ENCODE results near the gene AP4S1.
"Not testable (repeated sequence)": the region's sequence is repeated elsewhere in the genome, so short reads cannot be mapped to it uniquely, and the experiment has no call there.

Gene AP4S1

DNA sequence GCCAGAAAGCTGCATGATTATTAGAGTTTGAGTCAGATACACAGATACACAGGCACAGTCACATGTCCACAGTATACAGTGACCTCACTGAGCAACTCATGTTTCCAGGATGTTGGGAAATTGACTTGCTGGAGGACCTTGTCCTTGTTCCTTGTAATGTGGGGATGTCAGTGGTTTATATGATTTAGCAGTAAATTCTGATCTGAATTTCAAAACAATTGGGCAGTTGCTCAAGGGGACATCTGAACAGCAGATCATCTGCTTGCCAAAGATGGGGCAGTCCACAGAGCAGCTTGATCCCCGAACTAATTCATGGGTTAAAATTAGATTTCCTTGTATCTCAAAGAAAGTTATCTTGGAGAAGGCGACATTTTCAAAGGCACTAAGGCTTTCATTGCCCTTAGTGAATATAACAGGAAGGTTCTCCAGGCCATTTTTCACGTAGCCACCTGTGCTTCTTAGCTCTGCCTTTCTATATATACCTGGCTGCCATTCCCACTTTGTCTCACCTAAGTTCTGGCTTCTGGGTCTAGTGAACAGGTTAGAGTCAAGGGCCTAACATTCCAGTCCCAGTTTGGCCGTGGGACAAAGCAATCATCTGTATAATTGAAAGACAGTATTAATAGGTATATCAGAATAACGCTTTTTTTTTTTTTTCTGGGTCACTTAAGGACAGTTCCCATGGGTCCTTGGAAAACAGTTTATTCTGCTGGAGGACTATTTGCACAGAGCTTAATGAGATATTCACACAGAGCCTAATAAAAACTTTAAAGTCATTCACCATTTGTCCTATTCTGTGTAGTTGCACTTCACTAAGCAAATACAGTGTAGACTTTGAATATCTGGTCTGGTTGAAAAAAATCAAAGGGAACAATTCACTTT is 65.7 kb downstream of the AP4S1 start:
- no peak for FAIRE-seq

DNA sequence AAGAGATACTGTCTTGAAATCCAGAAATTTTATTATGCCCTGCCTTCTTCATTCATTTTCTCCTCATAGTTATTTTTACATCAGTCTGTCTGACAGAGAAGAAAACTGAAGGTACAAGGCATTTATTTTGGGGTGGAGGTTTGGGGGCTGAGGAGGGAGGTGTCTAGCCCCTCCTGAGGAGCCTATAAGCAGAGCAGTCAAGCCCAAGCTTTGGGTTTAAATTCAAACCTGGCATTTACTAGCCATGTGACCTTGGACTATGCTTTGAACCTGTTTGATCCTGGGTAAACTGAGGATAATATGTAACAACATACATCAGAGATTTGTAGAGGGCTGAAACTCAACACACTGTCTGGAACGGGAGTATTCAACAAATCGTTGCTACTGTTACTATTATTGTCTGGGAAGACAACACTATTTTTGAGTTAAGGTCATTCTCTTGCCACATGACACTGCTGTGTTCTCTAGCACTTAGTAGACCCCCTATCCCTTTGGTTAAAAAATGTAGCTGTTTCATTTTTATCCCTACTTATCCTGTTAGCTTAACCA is 66.8 kb downstream of the AP4S1 start:
- no peak for FAIRE-seq

DNA sequence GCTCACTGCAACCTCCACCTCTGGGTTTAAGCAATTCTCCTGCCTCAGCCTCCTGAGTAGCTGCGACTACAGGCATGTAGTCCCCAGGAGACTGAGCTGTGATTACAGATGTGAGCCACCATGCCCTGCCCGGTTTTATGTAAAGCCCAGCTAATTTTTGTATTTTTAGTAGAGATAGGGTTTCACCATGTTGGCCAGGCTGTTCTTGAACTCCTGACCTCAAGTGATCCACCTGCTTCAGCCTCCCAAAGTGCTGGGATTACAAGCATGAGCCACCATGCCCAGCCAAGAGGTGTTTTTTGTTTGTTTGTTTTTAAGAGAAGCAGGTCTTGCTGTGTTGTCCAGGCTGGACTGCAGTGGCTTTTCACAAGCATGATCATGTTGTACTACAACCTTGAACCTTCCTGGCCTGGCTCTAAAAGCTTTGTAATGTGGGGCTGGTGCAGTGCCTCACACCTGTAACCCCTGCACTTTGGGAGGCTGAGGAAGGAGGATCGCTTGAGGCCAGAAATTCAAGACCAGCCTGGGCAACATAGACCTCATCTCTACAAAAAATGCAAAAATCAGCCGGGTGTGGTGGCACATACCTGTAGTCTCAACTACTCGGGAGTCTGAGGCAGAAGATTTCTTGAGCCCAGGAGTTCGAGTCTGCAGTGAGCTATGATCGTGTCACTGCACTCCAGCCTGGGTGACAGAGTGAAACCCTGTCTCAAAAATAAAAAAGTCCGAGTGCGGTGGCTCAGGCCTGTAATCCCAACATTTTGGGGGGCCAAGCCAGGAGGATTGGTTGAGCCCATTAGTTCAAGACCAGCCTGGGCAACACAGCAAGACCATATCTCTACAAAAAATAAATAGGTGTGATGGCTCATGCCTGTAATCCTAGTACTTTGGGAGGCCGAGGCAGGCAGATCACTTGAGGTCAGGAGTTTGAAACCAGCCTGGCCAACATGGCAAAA is 68.7 kb downstream of the AP4S1 start:
- not testable (repeated sequence) for FAIRE-seq

DNA sequence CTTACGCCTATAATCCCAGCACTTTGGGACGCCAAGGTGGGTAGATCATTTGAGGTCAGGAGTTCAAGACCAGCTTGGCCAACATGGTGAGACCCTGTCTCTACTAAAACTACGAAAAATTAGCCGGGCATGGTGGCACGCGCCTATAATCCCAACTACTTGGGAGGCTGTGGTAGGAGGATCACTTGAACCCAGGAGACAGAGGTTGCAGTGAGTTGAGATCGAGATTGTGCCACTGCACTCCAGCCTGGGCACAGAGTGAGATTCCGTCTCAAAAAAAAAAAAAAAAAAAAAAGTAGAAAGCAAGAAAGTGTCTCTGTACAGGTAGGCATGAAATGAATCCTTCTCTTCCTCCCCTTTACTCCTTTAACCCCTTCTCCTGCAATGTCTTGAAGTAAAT is 70.4 kb downstream of the AP4S1 start:
- not testable (repeated sequence) for FAIRE-seq

DNA sequence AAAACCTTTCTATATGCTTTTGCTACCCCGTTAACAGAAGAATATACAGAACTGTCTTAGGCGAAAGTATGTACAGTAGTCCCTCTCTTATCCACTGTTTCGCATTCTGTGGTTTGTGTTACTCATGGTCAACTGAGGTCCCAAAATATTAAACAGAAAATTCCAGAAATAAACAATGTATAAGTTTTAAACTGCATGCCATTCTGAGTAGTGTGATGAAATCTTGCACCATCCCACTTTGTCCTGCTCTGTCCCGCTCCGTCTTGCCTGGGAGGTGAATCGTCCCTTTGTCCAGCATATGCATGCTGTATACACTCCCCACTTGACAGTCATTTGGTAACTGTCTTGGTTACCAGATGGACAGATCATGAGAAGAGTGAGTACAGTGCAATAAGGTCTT is 70.8 kb downstream of the AP4S1 start:
- no peak for FAIRE-seq

DNA sequence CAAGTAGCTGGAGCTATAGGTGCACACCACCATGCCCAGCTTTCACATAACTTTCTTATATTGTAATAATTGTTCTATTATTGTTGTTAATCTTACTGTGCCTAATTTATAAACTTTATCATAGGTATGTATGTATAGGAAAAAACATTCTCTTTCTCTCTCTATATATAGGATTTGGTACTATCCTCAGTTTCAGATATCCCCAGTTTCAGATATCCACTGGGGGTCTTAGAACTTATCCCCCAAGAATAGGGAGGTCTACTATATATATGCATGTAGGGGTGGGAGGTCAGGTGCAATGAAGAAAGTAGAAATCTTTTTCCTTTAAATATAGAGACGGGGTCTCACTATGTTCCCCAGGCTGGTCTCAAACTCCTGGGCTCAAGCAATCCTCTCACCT is 71.6 kb downstream of the AP4S1 start:
- FAIRE-seq = no peak

DNA sequence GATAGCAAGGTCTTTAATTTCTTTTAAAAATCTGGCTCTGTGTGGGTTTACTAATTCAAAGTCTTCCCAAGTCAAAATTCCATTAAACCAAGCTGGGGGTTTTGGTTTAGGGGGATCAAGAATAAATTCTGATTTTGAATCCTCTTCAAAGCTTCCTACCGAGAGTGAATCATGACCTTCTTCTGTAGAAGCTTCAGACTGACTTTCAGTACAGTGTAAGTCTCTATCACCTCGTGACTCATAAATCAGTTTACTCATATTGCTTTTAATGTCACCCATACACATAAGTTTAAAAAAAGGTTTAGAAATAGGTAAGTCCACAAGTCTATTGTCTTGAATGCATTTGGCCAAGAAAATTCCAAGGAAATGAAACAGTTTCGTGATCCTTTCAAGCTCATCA is 81.3 kb downstream of the AP4S1 start:
- FAIRE-seq = no peak

DNA sequence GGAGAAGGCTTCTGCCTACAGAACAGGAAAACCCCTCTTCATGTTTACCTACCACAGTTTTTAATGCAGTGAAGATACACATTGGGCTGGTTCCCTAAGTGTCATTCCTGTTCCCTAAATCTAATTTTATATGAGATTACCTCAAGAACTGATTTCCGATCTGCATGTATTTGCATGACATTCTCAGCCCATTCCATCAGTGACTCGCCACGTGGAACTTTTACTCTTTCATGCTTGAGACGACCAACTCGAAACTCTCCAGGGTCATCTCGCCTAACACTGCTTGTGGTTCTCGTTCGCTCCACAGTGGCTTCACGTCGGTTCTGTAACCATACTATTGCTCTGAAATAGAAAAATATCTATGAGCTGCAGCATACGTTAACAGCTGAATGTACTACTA is 83.8 kb downstream of the AP4S1 start:
- FAIRE-seq = no peak

DNA sequence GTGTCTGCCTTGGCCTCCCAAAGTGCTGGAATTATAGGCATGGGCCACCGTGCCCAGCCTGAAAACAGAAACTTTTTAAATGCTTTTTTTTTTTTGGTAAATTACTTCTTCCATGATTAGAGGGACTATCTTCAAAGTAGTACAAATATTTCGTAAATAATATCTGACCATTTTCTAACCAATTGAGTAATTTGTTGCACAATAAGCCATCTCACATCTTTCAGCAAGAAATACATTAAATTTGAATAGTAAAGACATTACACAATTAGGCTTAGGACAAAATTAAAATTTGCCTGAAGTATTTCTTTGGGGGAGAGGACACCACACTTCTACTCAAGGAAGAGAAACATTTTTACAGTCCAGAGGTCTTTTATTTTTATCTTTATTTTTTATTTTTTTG is 85.4 kb downstream of the AP4S1 start:
- no peak for FAIRE-seq

DNA sequence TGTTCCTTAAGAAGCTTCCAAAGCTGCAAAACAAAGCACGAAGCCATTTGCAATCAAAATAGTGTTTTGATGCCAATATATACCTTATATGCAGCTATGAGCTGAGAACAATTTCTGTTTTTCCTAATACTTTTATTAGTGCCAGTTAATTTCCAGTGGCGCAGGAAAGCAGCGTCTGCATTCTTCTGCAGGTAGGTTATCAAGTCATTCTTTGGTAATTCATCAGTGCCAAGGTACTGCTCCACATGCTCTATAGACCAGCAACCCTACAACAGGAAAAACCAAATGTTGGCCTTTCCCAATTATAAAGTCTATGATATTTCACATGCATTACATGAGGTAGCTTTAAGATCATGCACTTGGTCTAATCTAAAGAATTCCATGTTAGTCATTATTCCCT is 88.3 kb downstream of the AP4S1 start:
- FAIRE-seq = no peak

DNA sequence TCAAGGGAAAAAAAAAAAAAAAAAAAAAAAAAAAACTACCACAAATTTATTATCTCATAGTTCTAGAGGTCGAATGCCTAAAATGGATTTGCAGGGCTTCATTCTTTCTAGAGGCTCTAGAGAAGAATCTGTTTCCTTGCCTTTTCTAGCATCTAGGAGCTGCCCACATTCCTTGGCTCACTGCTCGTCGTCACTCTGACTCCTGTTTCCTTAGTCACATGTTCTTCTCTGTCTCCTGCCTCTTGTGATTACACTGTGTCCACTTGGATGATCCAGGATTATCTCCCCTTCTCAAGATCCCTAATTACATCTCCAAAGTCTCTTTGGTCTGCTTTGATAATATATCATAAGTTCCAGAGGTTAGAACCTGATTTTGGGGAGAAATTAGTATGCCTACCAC is 93.4 kb downstream of the AP4S1 start:
- FAIRE-seq = no peak

DNA sequence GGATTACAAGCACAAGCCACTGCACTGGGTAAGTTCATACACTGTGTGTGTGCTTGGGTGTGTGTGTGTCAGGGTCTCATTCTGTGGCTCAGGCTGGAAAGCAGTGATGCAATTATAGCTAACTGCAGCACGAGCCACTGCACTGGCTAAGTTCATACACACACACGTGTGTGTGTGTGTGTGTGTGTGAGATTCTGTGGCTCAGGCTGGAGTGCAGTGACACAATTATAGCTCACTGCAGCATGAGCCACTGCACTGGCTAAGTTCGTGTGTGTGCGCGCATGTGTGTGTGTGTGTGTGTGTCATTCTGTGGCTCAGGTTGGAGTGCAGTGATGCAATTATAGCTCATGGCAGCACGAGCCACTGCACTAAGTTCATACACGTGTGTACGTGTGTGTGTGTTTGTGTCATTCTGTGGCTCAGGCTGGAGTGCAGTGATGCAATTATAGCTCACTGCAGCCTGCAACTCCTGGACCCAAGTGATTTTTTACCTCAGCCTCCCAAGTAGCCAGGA is 96.7 kb downstream of the AP4S1 start:
- FAIRE-seq = no peak

DNA sequence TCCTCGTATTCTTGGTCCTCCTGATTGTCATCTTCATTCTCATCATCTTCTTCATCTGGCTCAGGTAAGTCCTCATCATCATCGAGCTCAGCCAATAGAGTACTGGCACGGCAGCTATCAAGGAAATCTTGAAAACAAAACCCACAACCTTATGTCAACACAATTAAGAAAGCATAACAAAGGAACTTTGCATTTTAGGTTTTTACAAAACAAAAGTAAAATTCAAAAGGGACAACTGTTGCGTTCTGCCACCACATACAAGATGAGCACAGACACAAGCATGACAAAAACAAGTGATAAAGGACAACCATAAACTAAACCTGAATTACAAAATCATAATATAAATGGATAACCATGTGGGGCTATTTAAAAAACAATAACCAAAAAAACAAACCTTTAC is 97.5 kb downstream of the AP4S1 start:
- no peak for FAIRE-seq

DNA sequence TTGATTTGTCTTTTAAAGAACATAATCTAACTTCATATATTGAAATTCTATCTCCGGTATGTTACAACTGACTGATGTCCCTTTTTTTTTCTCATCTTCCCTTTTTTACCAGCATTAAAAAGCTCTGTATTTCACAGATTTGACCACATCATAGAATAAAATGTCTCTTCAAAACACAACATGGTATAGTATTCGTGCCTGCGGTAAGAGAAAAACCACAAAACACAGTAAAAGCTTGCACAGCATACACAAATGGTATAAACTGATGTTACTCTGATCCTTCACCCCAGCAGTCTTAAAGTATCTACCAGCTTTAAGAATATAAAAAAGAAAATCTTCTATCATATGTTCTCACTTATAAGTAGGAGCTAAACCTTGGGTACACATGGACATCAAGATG is 98.7 kb downstream of the AP4S1 start:
- FAIRE-seq = no peak

DNA sequence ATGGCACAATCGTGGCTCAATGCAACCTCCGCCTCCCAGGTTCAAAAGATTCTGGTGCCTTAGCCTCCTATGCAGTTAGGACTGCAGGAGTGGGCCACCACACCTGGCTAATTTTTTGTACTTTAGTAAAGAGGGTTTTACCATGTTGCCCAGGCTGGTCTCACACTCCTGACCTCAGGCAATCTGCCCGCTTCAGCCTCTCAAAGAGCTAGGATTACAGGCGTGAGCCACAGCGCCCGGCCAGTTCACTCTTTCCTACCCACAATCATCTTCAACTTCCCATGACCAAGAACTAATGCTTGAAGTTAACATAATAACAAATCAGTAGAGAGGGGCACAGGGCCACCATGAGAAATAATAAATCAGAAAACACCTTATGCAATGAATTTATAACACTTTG is 99.8 kb downstream of the AP4S1 start:
- FAIRE-seq = no peak

DNA sequence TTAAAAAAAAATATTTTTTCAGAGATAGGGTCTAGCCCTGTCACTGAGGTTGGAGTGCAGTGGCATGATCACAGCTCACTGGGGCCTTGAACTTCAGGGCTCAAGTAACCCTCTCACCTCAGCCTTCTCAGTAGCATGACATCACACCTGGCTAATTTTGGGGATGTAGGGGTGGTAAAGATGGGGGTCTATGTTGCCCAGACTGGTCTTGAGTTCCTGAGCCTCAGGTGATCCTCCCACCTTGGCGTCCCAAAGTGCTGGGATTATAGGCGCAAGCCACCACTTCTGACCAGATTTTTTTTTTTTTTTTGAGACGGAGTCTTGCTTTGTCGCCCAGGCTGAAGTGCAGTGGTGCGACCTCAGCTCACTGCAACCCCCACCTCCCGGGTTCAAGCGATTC is 101.2 kb downstream of the AP4S1 start:
- no peak for FAIRE-seq

DNA sequence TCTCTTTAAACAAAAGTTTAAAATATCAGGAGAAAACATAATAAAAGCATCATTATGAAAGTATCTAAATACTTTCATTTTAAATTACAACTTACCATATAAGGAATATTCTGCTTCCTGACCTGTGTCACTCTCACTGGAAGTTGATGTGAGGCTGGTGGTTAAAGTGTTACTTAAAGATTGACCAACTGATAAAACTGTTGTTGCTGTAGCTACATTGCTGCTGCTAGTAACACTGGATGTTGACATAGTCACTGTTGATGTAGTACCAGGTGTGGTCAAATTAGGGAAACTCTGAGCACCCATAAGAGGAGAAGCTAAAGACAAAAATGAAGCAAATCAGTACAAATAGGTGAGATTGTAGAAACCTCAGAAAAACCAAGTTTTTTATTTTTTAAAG is 102.2 kb downstream of the AP4S1 start:
- no peak for FAIRE-seq

DNA sequence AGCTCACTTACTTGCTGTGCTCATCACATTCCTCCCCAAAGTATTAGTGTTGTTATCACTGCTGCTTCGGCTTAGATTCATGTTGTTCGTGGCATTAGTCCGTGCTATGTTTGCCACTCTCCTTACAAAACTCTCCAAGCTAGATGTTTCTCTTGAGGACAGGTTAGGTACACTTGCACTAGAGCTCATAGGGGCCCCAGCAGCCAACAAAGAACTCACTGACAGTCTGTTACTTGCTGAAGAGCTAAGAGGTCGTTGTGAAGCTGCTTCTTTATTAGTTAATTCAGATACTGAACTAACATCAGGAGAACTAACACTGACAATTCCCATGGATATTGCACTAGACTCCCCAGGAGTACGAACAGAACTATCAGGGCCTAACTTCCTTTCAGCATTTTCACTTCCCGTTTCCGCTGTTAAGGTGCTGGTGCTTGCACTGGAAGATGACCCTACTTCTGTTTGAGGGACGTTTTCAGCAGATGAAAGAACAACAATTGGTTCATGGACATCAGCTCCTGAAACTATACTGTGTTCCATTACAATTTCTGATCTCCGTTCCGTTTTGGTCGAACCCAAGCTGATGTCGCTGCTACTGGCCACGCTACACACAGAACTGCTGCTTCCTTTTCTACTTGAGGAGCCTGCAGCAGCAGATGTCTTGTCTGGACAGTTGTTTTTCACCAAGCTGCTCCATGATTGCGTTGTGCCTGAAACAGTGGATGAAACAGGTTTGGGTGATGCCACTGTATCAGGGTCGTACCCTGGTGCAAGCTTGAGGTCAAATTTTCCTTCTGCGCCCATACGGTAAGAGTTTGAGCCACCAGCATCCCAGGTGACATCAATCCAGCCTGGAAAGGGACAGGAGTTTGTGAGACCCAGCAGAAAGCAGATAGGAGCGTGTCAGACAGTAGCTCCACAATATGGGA is 103.4 kb downstream of the AP4S1 start:
- no peak for FAIRE-seq

DNA sequence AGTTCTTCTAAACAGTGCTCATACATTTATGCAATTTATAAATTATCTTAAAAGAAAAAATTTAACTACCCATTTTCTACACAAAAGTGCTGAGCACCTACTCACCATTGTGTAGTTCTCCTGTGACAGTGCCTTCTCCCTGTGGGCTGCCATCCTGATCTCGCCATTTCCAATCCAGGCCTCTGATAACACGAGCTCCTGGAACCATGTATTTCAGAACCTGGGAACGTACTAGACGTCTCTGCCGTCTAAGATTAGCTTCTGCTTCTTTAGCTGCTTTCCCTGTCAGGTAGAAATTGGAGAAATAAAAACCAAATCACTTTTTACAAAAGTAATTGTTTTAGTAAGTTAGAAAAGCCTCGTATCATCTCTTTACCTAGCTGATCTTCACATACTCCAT is 107.7 kb downstream of the AP4S1 start:
- FAIRE-seq = no peak

DNA sequence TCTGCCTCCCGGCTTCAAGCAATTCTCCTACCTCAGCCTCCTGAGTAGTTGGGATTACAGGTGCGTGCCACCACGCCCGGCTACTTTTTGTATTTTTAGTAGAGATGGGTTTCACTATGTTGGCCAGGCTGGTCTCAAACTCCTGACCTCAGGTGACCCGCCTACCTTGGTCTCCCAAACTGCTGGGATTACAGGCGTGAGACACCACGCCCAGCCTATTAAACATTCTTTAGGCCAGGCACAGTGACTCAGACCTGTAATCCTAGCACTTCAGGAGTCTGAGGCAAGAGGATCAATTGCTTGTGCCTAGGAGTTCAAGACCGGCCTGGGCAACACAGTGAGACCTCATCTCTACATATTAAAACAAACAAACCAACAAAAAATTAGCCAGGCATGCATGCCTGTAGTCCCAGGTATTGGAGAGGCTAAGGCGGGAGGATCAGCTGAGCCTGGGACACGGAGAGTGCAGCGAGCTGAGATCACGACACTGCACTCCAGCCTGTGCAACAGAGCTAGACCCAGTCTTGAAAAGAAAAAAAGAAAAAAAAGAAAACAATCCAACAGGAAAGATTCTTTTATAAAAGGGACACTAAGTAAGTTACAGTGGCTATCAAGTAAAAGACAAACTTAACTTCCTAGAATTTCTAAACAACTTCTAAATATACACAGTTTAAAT is 111.9 kb downstream of the AP4S1 start:
- no peak for FAIRE-seq

DNA sequence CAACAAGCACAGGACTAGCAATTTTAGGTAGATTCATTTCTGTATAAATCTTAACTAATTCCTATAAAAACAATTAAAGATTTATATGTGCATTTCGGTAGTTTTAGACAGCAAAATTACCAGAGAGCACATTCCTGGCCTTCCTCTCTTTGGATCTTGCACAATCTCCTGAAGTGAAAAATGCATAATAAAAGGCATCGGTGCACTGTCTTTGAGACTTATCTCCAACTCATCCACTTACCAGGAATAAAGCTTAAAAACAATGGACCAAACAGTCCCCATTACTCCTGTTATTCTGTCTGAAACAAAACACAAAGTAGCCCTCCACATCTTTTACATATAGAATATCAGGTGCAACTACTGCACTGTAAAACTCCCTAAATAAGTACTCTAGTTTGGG is 112.9 kb downstream of the AP4S1 start:
- no peak for FAIRE-seq
